GM15510 (cell line): ENCODE data around the gene AHDC1.

Experiments
- POLR2A ChIP-seq: IDR thresholded peaks from 3 replicates; pipeline ENCODE4 v1.6.1; 2011; ENCODE audit warnings: borderline replicate concordance; ENCODE audit not compliant: insufficient read length; ENCODE audit errors: extremely low read depth

Gene AHDC1

DNA sequence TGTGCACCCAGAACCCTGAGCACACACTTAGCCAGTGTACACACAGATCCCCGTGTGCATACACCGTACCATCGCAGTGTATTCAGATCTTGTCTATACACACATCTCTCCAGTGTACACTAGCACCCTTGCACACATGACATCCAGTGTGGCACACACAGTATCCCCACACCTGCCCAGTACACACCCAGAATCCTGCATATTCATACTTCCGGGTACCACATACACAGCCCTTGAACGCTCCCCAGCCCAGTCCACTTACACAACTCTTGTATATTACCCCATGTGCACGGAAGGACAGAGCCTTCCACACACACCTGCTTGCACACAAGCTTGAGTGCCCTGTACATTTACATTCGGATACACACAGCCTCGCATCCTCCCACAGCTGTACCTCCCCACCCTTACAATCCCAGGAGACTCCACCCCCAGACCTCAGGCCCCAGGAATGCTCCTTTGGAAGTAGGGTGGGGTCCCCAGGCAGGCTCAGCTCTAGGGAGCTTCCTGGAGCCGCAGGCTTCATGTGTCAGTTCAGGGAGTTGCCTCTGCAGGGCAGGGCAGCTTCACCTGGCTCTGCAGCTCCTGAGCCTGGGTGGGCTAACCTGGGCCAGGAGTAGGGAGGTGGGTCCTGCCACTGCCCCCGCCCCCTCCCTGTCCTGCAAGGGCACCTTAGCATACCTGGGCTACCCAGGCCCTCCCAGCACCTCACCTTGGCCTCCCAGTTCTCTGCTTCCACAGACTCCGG lies 46.2 kb downstream of the AHDC1 start:
- no peak for TF ChIP-seq POLR2A

DNA sequence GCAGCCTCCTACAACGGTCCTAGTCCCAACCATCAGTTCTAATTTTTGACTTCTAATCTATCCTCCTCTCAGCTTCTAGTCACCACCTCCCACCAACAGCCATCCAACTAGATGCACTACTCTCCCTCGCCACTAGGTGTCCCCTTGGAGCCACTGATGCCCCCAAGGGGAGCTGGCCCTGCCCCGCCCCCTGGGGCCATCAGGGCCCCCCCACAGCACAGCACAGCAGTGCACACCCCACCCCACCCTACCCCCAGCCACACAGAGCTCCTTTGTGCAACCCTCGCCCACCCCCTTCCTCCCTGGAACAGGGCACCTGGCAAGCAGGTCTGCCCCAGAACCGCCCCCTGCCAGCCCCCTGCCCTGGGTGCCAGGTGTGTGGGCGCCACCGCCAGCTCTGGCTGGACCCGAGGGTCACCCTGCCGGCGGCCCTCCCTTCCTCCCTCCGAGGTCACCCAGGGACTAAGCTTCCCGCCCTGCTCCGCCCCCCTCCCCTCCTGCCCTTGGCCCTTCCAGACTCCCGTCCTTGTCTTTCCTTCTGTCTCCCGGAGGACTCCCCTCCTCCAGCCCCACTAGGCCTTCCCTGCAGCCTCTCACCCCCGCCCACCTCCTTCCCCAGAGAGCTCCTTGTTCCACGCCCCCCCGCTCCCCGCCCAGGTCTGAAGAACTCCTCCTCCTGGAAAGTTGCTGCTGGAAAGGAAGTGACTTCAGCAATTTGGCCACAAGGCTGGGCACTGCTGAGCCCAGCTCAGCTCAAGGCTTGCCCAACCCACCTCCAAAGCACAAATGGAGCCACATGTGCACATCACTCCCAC lies 47.0 kb downstream of the AHDC1 start:
- no peak for TF ChIP-seq POLR2A

GRCh38 chr1:27556435-27556780 lies 47.5 kb downstream of the AHDC1 start:
- no peak for TF ChIP-seq POLR2A

DNA sequence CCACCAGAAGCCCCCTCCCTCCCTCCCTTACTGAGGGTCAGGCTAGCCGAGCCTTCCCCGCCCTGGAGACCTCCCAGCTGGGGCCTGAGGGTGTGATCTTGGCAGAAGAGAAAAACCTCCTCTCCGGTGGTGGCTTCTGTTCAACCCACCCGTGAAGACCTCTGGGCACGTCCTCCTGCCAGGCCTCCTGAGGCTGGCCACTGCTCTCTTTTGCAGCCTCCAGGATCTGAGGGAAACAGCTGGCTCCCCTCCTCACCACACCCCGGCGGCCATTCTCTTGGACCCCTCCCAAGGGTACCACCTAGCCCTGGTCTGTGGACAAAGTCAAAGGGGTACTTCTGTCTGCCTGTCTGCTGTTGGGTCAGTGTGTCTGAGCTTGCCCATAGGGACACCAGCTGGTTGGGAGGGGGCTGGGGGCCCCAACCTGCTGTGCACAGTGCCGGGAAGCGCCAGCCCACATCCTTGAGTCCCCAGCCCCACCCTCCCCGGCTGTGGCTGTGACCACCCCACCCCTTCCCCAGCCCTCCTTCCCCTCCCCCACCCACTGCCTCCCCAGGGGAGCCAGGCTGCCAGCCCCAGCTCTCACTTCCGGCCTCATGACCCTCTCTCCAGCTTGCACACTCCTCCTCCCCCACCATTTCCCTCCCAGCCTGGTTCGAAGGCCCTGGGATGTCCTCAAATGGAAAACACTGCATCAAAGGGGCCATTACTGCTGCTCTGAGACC lies 48.1 kb downstream of the AHDC1 start:
- no peak for TF ChIP-seq POLR2A

DNA sequence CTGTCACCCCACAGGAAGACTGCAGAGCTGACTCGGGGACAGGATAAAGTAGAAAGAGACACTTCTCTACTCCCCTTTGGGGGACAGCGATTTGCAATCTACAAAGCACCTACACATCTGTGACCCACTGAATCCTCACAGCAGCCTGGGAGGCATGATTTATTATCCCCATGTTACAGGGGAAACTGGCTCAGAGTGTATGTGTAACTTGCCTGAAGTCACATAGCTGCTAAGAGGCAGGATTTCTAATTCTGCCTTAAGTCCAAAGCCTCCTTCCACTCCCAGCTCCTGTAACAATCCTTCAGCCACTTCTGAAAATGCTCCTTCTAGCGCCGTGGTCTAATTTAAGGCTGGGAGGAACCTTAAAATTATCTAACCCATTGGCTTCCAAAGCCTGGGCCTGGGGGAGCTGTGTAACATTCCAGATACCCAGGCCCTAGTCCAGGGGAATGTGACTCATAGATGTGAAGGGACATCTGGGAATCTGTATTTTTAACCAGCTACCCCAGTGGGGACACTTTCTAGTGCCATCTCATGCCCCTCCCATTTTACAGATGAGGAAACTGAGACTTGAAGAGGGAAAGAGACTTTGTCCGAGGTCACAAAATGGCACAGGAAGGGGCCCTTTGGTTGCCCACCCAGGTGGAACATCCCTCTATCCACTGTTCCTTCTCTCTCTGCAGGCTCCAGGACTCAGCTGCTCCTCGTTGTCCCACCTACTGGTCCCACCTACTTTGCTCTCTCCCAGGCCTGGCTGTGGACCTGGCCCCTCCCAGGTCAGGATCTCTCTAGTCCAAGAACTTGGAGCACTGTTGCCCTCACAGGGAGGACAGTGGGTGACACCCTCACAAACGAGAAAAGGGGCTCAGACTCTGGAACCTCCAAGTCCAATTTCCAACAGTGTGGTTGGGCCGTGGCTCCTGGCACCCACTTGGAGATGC lies 48.9 kb downstream of the AHDC1 start:
- TF ChIP-seq POLR2A: no peak

DNA sequence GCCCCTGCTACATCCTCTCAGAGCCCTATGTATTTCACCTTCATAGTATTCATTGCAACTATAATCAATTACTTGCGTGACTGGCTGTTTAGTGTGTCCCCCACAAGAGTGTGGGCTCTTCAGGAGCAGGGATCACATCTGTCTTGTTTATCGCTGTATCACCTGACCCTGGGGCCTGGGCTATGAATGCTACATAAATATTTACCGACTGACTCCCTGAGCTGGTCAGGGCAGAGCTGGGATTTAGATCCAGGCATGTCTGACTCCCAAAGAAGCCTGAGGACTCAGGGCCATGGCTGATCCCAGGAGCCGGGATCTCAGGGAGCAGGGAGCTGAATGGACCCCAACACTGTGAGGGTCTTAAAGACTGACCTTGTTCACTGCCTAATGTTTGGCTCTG lies 49.7 kb downstream of the AHDC1 start:
- no peak for TF ChIP-seq POLR2A

DNA sequence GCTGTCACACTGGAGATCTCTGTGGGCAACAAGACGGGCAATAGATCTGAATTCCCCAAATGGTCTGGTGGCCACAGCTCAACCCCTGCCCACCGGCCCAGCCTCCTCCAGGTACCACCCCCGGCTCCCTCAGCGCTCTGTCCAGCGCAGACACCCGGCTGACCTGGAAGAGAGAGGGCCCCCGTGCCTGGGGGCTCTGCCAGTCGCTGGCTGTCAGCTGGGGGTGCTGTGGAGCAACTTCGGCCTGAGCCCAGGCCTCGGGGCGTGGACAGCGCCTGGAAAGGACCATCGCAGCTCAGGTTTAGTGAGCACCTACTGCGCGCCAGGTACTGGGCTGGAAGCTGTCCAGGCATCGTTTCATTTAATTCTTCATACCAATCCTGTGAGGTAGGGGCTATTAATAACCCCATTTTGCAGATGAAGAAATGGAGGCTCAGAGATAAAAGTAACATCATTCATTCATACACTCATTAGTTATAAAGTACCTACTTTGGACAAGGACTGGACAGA lies 51.0 kb downstream of the AHDC1 start:
- no peak for TF ChIP-seq POLR2A

DNA sequence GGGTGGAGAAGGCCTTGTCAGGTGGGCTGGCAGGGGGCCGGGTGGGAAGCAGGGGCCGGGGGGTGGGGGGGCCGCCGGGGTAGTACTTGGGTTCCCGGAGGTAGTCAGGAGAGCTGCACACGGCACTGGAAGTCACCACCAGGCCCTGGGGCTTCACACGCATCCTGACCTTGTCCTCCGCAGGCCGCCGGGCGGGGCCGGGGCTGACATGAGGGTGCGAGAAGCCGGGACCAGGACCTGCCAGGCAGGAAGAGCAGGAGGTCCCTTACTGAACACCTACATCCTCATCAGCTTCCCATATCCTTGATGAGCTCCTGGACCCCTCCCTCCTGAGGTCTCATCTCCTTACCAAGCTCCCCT lies 52.0 kb downstream of the AHDC1 start:
- TF ChIP-seq POLR2A: no peak

DNA sequence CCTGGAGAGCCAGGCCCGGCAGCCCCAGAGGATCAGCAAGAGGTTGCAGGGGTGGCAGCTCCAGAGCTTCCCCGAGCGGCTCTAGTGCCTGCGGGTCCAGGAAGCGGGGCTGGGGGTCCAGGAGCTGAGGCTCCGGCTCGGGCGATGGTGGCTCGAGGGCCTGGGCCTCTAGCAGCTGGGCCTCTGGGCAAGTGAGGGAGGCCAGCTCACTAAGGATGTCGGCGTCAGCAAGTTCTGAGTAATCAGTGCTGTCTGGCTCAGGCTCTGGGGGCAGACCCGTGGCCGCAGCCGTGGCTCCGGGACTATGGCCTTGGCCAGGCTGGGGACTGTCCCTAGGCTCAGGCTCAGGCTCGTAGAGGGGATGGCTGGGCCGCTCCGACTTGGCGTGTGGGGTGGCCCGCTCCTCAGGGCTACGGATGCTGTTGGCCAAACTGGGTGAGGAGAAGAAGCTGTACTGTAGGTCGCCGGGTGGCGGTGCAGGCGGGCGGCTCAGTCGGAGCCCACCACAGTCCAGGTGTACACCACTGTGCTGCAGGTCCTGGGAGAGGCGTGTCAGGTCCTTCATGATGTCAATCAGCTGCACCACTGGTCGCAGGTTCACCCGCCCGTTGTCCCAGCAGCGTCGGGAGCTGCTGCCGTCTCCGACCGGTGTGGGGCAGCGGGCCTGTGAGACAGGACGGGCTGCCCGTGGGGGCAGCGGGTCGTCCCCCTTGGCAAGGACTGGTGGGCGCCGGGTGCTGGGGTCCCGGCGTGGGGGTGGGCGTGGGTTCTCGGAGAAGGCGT lies 52.6 kb downstream of the AHDC1 start:
- TF ChIP-seq POLR2A: no peak

DNA sequence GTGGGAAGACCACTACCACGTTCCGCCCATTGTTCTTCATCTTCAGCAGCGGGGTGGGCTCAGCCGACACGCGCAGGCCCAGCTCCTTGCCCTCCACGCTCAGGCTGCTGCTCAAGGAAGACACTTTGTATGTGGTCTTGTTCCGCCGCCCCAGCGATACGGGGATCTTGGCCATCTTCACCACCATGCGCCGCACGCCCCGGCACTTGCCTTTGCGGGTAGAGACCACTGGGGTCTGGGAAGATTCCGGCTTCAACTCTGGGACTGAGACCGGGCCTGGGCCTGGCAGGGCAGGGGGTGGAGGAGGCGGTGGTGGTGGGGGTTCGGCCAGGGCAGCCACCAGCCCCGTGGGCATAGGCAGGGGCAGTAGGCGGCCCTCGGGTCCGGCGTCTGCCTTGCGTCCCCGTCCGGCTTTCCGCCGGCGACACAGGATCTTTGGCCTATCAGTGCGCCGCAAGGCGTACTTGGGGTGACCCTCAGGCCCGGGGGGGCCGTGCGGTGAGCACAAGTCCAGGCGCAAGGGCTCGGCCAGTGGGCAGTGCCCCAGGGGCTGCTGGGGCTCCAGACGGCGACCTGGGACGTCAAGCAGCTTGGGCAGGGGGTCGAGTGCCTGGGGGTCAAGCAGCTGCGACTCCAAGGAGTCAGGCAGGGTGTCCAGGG lies 53.3 kb downstream of the AHDC1 start:
- no peak for TF ChIP-seq POLR2A

- no peak for TF ChIP-seq POLR2A
Measured at GRCh38 chr1:27549807-27550408, 54.0 kb downstream of the AHDC1 start.

- TF ChIP-seq POLR2A: no peak
Measured at GRCh38 chr1:27548858-27549719, 54.9 kb downstream of the AHDC1 start.

DNA sequence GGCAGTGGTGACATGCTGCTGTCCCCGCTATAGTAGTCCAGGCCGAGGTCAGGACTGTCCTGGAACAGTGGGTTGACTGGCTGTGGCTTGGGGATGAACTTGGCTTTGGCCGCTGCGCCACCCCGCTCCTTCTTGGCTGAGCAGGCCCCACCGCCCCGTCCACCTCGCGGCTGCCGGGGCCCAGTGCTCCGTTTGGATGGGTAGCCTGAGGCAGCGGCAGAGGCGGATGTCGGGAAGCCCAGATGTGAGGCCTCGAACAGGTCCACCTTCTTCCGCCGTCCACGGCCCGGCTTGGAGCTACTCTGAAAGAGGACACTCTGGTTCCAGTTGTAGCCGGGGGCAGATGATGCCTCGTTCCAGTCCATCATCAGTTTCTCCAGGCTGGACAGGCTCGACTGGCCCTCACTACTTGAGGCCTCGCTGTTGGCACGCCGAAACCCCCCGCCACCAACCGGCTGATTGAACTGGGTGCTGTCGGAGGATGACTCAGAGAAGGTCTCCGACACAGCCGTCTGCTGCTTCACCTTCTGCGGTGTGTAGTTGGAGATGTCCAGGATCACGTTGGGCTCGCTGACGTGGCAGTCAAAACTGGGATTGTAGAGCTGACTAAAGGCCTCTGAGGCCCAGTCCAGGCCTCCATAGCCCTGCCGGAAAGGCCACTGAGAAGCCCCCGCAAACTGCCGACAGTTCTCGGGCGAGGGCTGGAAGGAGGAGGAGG lies 55.6 kb downstream of the AHDC1 start:
- TF ChIP-seq POLR2A: no peak
